HepG2 (cell line): ENCODE measurements around the gene MAP1LC3A. TPM values are rescaled to one million over a fixed set of nuclear protein-coding genes. Genes with fewer than 3 reads are reported as not detected.

Source experiments
- ATAC-seq: fragments of 200-7000 bp; cut with Tn5 transposase; 3 replicates; pipeline ENCODE4 v1.9.1; 2020; ENCODE audit warnings: mild to moderate bottlenecking, moderate library complexity
- BruUV-seq: library from RNA; stranded (reverse); fragments of 400-500 nt; replicated peaks from 2 replicates; lab custom pipeline; 2021; lab: Mats Ljungman, UMichigan
- CTCF ChIA-PET: fragments of 300-600 bp; formaldehyde crosslinking; extraction: SDS; loops from one replicate; lab custom pipeline; 2021; ENCODE audit warnings: low total read pairs, inconsistent platforms, low intra/inter-chr PET ratio; lab: Yijun Ruan, JAX
- POLR2A ChIA-PET: fragments of 350-600 bp; sonication (Branson Sonifier 250); formaldehyde crosslinking; loops from one replicate; lab custom pipeline; 2020; ENCODE audit warnings: antibody characterized with exemption, inconsistent platforms; lab: Yijun Ruan, JAX
- DNase-seq: peaks from one replicate; pipeline ENCODE4 v3.0.0-alpha.2; 2015; ENCODE audit warnings: low spot score
- FAIRE-seq: peaks from 3 replicates; lab custom pipeline; 2011; peaks lifted over from hg19 to GRCh38; lab: Jason Lieb, UNC
- H2AFZ ChIP-seq: one replicate; pipeline ENCODE4 v1.6.1; 2011; ENCODE audit warnings: low read length, inconsistent platforms
- H3K27ac ChIP-seq: fragments of 300-600 bp; 3 replicates; pipeline ENCODE4 v1.8.0; 2011; ENCODE audit warnings: mixed run types, mild to moderate bottlenecking, mixed read lengths, low read length, inconsistent platforms; ENCODE audit not compliant: insufficient read depth; ENCODE audit errors: extremely low read length
- H3K27me3 ChIP-seq, 2 experiments: fragments of 200-600 bp in 1 of 2; 2 replicates in 1 of 2; 3 replicates in 1 of 2; pipeline versions ENCODE4 v1.6.0 to v1.8.0; 2011; ENCODE audit warnings: low read length in 2 of 2, mild to moderate bottlenecking in 2 of 2, moderate library complexity in 2 of 2, inconsistent platforms in 1 of 2; ENCODE audit not compliant: insufficient read depth in 2 of 2, control insufficient read depth in 1 of 2
- H3K36me3 ChIP-seq, 2 experiments: fragments of 200-600 bp in 1 of 2; replicated peaks in 1 of 2; 2 replicates in 1 of 2; 3 replicates in 1 of 2; pipeline versions ENCODE4 v1.5.1 to v1.8.0; 2011; ENCODE audit warnings: low read length in 2 of 2, inconsistent platforms in 1 of 2; ENCODE audit not compliant: insufficient read depth in 2 of 2, control insufficient read depth in 1 of 2
- H3K4me1 ChIP-seq: 2 replicates; pipeline ENCODE4 v1.5.1; 2012; ENCODE audit warnings: low read length, inconsistent platforms; ENCODE audit not compliant: insufficient read depth
- H3K4me2 ChIP-seq: 2 replicates; pipeline ENCODE4 v1.6.0; 2011; ENCODE audit warnings: low read depth, low read length, inconsistent platforms
- H3K4me3 ChIP-seq, 3 experiments: fragments of 200-600 bp in 1 of 3; sonication (generic), shearing (Covaris generic) in 1 of 3; replicated peaks in 1 of 3; 2 replicates each; pipeline ENCODE4 v1.5.1; 2011 to 2016; ENCODE audit warnings: low read length in 3 of 3, inconsistent platforms in 2 of 3, low read depth in 2 of 3, mild to moderate bottlenecking in 2 of 3, control low read depth in 1 of 3, mixed read lengths in 1 of 3; ENCODE audit not compliant: insufficient read depth in 1 of 3
- H3K79me2 ChIP-seq: one replicate; pipeline ENCODE4 v1.6.1; 2011; ENCODE audit warnings: low read length, inconsistent platforms; ENCODE audit not compliant: insufficient read depth
- H3K9ac ChIP-seq: 2 replicates; pipeline ENCODE4 v1.6.0; 2011; ENCODE audit warnings: mild to moderate bottlenecking, low read depth, low read length, inconsistent platforms; ENCODE audit not compliant: insufficient read depth
- H3K9me3 ChIP-seq: 2 replicates; pipeline ENCODE4 v1.5.1; 2012; ENCODE audit warnings: mild to moderate bottlenecking, low read length
- H4K20me1 ChIP-seq: 2 replicates; pipeline ENCODE4 v1.6.0; 2011; ENCODE audit warnings: inconsistent platforms, mild to moderate bottlenecking, low read length, moderate library complexity; ENCODE audit not compliant: insufficient read depth
- HES4 ChIP-seq: sonication (generic); formaldehyde crosslinking; IDR thresholded peaks from 2 replicates; pipeline ENCODE4 v1.9.0; 2021; ENCODE audit warnings: mild to moderate bottlenecking, missing genetic modification reagents, borderline replicate concordance
- KDM5B ChIP-seq: sonication (generic); formaldehyde crosslinking; IDR thresholded peaks from 2 replicates; pipeline ENCODE4 v1.4.0; 2020; ENCODE audit warnings: missing genetic modification reagents, mild to moderate bottlenecking, borderline replicate concordance
- SALL2 ChIP-seq: sonication (generic); formaldehyde crosslinking; IDR thresholded peaks from 2 replicates; pipeline ENCODE4 v1.8.1; 2023; ENCODE audit warnings: mild to moderate bottlenecking, missing genetic modification reagents, inconsistent platforms
- ZFP62 ChIP-seq: sonication (generic); formaldehyde crosslinking; IDR thresholded peaks from 2 replicates; pipeline ENCODE4 v1.4.0; 2020; ENCODE audit warnings: missing genetic modification reagents
- ZNF34 ChIP-seq: sonication (generic); formaldehyde crosslinking; IDR thresholded peaks from 2 replicates; pipeline ENCODE4 v1.4.0; 2020; ENCODE audit warnings: mild to moderate bottlenecking, missing genetic modification reagents, borderline replicate concordance
- ZNF501 ChIP-seq: sonication (generic); formaldehyde crosslinking; IDR thresholded peaks from 2 replicates; pipeline ENCODE4 v1.5.1; 2020; ENCODE audit warnings: mild to moderate bottlenecking, moderate library complexity, missing genetic modification reagents
- ZNF567 ChIP-seq: sonication (generic); formaldehyde crosslinking; IDR thresholded peaks from 2 replicates; pipeline ENCODE4 v1.8.1; 2023; ENCODE audit warnings: mild to moderate bottlenecking, missing genetic modification reagents, borderline replicate concordance
- ZNF607 ChIP-seq: sonication (generic); formaldehyde crosslinking; IDR thresholded peaks from 2 replicates; pipeline ENCODE4 v1.5.1; 2020; ENCODE audit warnings: missing genetic modification reagents, mild to moderate bottlenecking, borderline replicate concordance
- ZNF703 ChIP-seq: sonication (generic); formaldehyde crosslinking; IDR thresholded peaks from 2 replicates; pipeline ENCODE4 v1.5.1; 2020; ENCODE audit warnings: missing genetic modification reagents, mild to moderate bottlenecking, moderate library complexity, borderline replicate concordance
- WGBS: methylation state at CpG from one replicate; pipeline ENCODE4 v1.1.6; 2017; ENCODE audit warnings: low lambda C conversion rate; 5-methylcytosine and 5-hydroxymethylcytosine counted together
- in situ Hi-C: cut with HindIII; loops from 2 replicates; pipeline ENCODE4 v1.10.0; 2017; ENCODE audit warnings: low pct_unique_long_range_greater_than_20kb; ENCODE audit not compliant: extremely low pct_ligation_motif_present
- intact Hi-C: fragments of 100-400 bp; cut with micrococcal nuclease; formaldehyde crosslinking; loops from one replicate; pipeline ENCODE4 v1.10.0; 2022; ENCODE audit not compliant: unreplicated experiment
- polyA plus RNA-seq, 8 experiments: library from polyadenylated mRNA; depleted of rRNA in 3 of 8; stranded (reverse) in 7 of 8; unstranded in 1 of 8; fragments of >200 nt; fragmentation: Illumina TruSeq in 4 of 8; extraction: Trizol in 4 of 8; gene quantifications; 2 replicates each; pipeline versions ENCODE4 v1.2.1 to v1.2.3, GENCODE V29; 2011 to 2016; ENCODE audit warnings: low read depth in 4 of 8, missing spikeins in 1 of 8, mixed read lengths in 1 of 8; ENCODE audit not compliant: insufficient read depth in 1 of 8
- total RNA-seq, 5 experiments: library from RNA; depleted of rRNA; stranded (reverse); fragments of >200 nt; fragmentation: Illumina TruSeq; extraction: Trizol; gene quantifications; 2 replicates each; pipeline ENCODE4 v1.2.3, GENCODE V29; 2016; ENCODE audit warnings: low read depth in 1 of 5
- TF ChIP-seq, protein P1 (sequence below): sonication (generic); formaldehyde crosslinking; conservative IDR thresholded peaks from 2 replicates; pipeline ENCODE4 v1.8.1; 2023; ENCODE audit warnings: missing genetic modification reagents
- TF ChIP-seq, protein P2 (sequence below): sonication (generic); formaldehyde crosslinking; IDR thresholded peaks from 2 replicates; pipeline ENCODE4 v1.5.0; 2020; ENCODE audit warnings: missing genetic modification reagents, mild to moderate bottlenecking, borderline replicate concordance
- TF ChIP-seq, protein P3 (sequence below): sonication (generic); formaldehyde crosslinking; IDR thresholded peaks from 2 replicates; pipeline ENCODE4 v1.8.0; 2022; ENCODE audit warnings: low read depth, missing genetic modification reagents

MAP1LC3A gene
- total and polyA plus RNA-seq, 2 of the 13 experiments (the other 11 are each of a cell fraction or from before 2014, with no cell fraction given), result not detected

DNA sequence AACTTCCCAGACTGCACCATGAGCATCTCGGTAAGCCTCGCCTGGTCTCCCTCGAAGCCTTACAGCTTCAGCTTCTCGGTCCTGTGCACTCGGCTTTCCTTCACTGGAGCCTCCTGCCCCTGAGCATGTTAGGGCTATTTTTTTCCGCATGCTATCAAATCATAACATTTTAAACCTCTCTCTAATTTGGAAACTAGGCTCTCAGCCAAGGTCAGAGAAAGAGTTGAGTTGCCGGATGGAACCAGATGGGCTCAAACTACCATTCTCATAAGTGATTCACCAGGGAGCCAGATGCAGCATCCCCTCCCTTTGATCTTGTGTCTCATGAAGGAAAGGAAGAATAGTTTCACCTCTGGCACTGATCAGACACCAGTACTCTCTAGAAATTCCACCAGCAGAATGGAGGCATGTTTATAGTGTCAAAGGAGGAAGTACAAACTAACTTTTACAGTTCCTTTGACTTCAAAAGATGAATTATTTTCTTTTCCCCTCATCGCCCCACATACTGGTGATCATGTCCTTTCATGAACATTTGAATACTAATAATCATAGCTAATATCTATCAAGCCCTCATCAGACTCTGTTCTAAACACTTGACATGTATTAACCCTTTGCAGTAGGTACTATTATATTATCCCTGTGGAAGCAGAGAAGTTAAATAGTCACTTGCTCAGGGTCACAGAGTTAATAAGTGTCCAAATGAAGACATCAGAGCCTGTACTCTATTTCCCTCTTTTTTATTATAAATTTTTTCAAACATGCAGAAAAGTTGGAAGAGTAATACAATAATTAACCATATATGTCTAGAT is 46.7 kb downstream of the MAP1LC3A start (continued):
- TF ChIP-seq ZNF501 (CRISPR knock-in tag), result peak; percentile 58; the same call in 1 of the 2 replicates
- TF ChIP-seq, protein P1, sequence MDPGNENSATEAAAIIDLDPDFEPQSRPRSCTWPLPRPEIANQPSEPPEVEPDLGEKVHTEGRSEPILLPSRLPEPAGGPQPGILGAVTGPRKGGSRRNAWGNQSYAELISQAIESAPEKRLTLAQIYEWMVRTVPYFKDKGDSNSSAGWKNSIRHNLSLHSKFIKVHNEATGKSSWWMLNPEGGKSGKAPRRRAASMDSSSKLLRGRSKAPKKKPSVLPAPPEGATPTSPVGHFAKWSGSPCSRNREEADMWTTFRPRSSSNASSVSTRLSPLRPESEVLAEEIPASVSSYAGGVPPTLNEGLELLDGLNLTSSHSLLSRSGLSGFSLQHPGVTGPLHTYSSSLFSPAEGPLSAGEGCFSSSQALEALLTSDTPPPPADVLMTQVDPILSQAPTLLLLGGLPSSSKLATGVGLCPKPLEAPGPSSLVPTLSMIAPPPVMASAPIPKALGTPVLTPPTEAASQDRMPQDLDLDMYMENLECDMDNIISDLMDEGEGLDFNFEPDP (CRISPR knock-in tag), result no peak
- no peak for TF ChIP-seq HES4 (CRISPR knock-in tag)

DNA sequence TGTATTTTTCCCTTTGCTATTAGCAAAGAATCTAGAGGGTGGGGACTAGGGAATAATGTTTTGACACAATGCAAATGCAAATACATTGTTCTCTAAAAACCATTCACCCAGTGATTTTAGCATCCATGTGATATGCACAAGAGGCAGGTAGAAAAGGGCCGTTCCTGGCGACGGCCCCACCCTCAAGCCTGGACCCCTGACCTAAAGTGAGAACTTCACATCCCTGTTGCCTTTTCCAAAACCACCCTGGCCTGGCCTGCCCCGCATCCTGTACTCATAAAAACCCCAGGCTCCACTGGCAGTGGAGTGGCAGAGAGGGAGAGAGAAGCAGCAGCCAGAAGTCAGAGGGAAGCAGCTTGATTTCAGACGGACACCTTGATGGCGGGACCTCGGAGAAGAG is 48.5 kb downstream of the MAP1LC3A start:
- H3K9me3 ChIP-seq, result no peaks in the 10 kb centered on the region
- ATAC-seq (no peak), FAIRE-seq (no peak), DNase-seq (no peak)
- peaks cover 0 to 1% of the 10 kb centered on the region in 2 experiments; a peak in 4 of 5 replicates for H3K36me3 ChIP-seq
- H3K27me3 ChIP-seq, result no peaks in the 10 kb centered on the region
- no peaks in the 10 kb centered on the region for H4K20me1 ChIP-seq
- no peak overlapping the region for H3K4me3 ChIP-seq
- H2AFZ ChIP-seq, result no peak overlapping the region
- no peak overlapping the region for H3K4me2 ChIP-seq
- 97% methylated on average over 7 of the region's 7 CpGs for WGBS
- H3K79me2 ChIP-seq, result no peaks in the 10 kb centered on the region
- CTCF ChIA-PET, result no interaction called here
- POLR2A ChIA-PET, result interaction anchor here (1.3 kb wide), 1 partner anchor 14 kb away, joined by 3 read pairs; no protein-coding TSS in a partner anchor
- BruUV-seq, result no TSS peak
- TF ChIP-seq ZNF607 (CRISPR knock-in tag) (no peak), ZNF567 (CRISPR knock-in tag) (no peak), KDM5B (0 out of 2 replicates have a peak, but pooled peaks have one; percentile 45), ZNF703 (CRISPR knock-in tag) (no peak), ZNF34 (CRISPR knock-in tag) (no peak), ZFP62 (CRISPR knock-in tag) (no peak), SALL2 (no peak), ZNF501 (CRISPR knock-in tag) (0 out of 2 replicates have a peak, but pooled peaks have one; percentile 29)
- TF ChIP-seq, protein P2, sequence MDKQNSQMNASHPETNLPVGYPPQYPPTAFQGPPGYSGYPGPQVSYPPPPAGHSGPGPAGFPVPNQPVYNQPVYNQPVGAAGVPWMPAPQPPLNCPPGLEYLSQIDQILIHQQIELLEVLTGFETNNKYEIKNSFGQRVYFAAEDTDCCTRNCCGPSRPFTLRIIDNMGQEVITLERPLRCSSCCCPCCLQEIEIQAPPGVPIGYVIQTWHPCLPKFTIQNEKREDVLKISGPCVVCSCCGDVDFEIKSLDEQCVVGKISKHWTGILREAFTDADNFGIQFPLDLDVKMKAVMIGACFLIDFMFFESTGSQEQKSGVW (CRISPR knock-in tag), result no peak
- TF ChIP-seq, protein P3, sequence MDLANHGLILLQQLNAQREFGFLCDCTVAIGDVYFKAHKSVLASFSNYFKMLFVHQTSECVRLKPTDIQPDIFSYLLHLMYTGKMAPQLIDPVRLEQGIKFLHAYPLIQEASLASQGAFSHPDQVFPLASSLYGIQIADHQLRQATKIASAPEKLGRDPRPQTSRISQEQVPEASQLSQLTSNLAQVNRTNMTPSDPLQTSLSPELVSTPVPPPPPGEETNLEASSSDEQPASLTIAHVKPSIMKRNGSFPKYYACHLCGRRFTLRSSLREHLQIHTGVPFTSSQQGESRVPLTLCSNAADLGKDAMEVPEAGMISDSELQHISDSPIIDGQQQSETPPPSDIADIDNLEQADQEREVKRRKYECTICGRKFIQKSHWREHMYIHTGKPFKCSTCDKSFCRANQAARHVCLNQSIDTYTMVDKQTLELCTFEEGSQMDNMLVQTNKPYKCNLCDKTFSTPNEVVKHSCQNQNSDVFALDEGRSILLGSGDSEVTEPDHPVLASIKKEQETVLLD (CRISPR knock-in tag), result no peak
- H3K9ac ChIP-seq, result no peak overlapping the region
- peaks cover 35% of the 10 kb centered on the region for H3K4me1 ChIP-seq
- intact Hi-C loops (no loop called here), in situ Hi-C loops (no loop called here)
- no peak overlapping the region for H3K27ac ChIP-seq
